HepG2 (cell line): ENCODE measurements around the gene BARX2.

Source experiments
- ATF7 ChIP-seq, 2 experiments: fragments of 450-650 bp in 1 of 2; sonication (generic) in 1 of 2; formaldehyde crosslinking in 1 of 2; IDR thresholded peaks; 2 replicates each; pipeline versions ENCODE4 v1.4.0 to v1.6.1; 2016 to 2020; ENCODE audit warnings: antibody characterized with exemption in 1 of 2, mild to moderate bottlenecking in 1 of 2, missing genetic modification reagents in 1 of 2
- CREB1 ChIP-seq, 2 experiments: fragments of 450-650 bp in 1 of 2; IDR thresholded peaks; 2 replicates each; pipeline ENCODE4 v1.6.1; 2016 to 2017; ENCODE audit warnings: control low read depth in 1 of 2, mild to moderate bottlenecking in 1 of 2, missing compliant biosample characterization in 1 of 2, missing genetic modification characterization in 1 of 2
- JUN ChIP-seq: sonication (generic); formaldehyde crosslinking; IDR thresholded peaks from 2 replicates; pipeline ENCODE4 v1.4.0; 2020; ENCODE audit warnings: mild to moderate bottlenecking, missing genetic modification reagents
- PHF5A ChIP-seq: IDR thresholded peaks from one replicate; pipeline ENCODE4 v1.6.1; 2018; ENCODE audit warnings: low read depth, missing genetic modification reagents; ENCODE audit not compliant: unreplicated experiment
- SAFB2 ChIP-seq: sonication (generic); formaldehyde crosslinking; IDR thresholded peaks from 2 replicates; pipeline ENCODE4 v1.5.1; 2020; ENCODE audit warnings: missing genetic modification reagents, low read depth, mild to moderate bottlenecking, borderline replicate concordance
- ZFP36 ChIP-seq: fragments of 150-350 bp; IDR thresholded peaks from 2 replicates; pipeline ENCODE4 v1.6.1; 2018; ENCODE audit warnings: borderline replicate concordance, low read length, low read depth; ENCODE audit not compliant: partially characterized antibody
- ZKSCAN8 ChIP-seq: IDR thresholded peaks from 2 replicates; pipeline ENCODE4 v1.6.1; 2016; ENCODE audit warnings: borderline replicate concordance, missing genetic modification reagents, missing compliant biosample characterization
- ZNF335 ChIP-seq: sonication (generic); formaldehyde crosslinking; IDR thresholded peaks from 2 replicates; pipeline ENCODE4 v1.4.0; 2020; ENCODE audit warnings: missing genetic modification reagents
- TF ChIP-seq, protein P1 (sequence below), 2 experiments: IDR thresholded peaks; 2 replicates each; pipeline ENCODE4 v1.6.1; 2011 to 2012; ENCODE audit warnings: low read length in 2 of 2, borderline replicate concordance in 1 of 2, low read depth in 1 of 2, mild to moderate bottlenecking in 1 of 2, moderate library complexity in 1 of 2
- TF ChIP-seq, protein P2 (sequence below): sonication (generic); formaldehyde crosslinking; IDR thresholded peaks from 2 replicates; pipeline ENCODE4 v1.4.0; 2020; ENCODE audit warnings: missing genetic modification reagents, low read depth, mild to moderate bottlenecking, borderline replicate concordance
- TF ChIP-seq, protein P3 (sequence below): sonication (generic); formaldehyde crosslinking; IDR thresholded peaks from 2 replicates; pipeline ENCODE4 v1.4.0; 2020; ENCODE audit warnings: missing genetic modification reagents
- TF ChIP-seq, protein P4 (sequence below): sonication (generic); formaldehyde crosslinking; IDR thresholded peaks from 2 replicates; pipeline ENCODE4 v1.5.0; 2020; ENCODE audit warnings: mild to moderate bottlenecking, missing genetic modification reagents, moderate library complexity

DNA sequence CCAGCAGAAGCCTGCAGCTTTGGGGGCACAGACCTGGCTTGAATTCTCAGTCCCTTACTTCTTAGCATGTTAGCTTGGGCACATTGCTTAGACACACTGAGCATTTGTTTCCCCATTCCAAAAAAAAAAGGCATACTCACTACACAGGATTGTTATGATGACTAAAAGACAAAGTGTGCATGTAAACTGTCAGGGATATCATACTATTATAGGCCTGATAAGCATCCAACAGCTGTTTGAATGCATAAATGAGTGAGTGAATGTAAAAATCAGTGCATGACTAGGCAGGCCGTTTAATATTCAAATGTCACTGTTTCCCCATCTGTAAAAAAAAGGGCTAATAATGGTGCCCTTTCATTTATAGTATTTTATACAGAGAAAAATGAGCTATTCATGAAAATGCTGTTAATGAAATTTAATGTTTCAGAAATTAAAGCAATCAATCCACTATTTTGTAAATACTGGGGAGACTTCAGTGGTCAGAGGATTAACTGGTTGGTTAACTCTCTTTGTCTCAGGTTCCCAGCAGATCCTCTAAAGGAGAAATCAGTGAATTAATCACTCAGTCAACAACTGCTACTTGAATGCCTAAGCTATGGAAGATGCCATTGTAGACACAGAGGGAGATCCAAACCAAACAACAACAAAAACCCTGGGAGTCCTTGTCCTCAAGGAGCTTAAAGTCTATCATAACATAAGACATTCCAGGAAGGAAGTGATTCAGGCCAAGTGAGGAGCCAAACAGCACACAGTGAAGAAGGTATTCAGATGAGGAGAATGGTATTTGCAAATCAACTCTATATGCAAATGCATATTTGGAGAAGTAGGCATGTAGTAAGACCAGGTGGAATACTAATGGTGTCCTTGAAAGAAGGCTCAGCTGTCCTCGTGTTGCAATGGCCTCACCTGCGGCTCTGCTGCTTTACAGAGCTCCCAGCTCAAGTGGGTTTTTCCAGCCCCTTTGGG is 26.8 kb downstream of the BARX2 start:
- TF ChIP-seq SAFB2 (CRISPR knock-in tag): no peak
- no peak for TF ChIP-seq CREB1 (IDR thresholded peaks at IDR 0.05)
- no peak for TF ChIP-seq CREB1 (CRISPR knock-in tag; IDR thresholded peaks at IDR 0.05)
- TF ChIP-seq, protein P1, sequence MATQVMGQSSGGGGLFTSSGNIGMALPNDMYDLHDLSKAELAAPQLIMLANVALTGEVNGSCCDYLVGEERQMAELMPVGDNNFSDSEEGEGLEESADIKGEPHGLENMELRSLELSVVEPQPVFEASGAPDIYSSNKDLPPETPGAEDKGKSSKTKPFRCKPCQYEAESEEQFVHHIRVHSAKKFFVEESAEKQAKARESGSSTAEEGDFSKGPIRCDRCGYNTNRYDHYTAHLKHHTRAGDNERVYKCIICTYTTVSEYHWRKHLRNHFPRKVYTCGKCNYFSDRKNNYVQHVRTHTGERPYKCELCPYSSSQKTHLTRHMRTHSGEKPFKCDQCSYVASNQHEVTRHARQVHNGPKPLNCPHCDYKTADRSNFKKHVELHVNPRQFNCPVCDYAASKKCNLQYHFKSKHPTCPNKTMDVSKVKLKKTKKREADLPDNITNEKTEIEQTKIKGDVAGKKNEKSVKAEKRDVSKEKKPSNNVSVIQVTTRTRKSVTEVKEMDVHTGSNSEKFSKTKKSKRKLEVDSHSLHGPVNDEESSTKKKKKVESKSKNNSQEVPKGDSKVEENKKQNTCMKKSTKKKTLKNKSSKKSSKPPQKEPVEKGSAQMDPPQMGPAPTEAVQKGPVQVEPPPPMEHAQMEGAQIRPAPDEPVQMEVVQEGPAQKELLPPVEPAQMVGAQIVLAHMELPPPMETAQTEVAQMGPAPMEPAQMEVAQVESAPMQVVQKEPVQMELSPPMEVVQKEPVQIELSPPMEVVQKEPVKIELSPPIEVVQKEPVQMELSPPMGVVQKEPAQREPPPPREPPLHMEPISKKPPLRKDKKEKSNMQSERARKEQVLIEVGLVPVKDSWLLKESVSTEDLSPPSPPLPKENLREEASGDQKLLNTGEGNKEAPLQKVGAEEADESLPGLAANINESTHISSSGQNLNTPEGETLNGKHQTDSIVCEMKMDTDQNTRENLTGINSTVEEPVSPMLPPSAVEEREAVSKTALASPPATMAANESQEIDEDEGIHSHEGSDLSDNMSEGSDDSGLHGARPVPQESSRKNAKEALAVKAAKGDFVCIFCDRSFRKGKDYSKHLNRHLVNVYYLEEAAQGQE (IDR thresholded peaks at IDR 0.05; ENCODE audit: borderline replicate concordance in 1 of 2, low read depth in 1 of 2, low read length in 2 of 2): no peak
- no peak for TF ChIP-seq JUN (CRISPR knock-in tag)
- TF ChIP-seq, protein P2, sequence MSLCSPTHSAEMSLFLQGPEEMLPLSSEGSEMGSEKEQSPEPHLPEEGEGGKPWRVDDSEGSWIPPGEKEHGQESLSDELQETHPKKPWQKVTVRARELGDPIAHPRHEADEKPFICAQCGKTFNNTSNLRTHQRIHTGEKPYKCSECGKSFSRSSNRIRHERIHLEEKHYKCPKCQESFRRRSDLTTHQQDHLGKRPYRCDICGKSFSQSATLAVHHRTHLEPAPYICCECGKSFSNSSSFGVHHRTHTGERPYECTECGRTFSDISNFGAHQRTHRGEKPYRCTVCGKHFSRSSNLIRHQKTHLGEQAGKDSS (CRISPR knock-in tag): no peak
- TF ChIP-seq ZNF335: no peak
- TF ChIP-seq, protein P3, sequence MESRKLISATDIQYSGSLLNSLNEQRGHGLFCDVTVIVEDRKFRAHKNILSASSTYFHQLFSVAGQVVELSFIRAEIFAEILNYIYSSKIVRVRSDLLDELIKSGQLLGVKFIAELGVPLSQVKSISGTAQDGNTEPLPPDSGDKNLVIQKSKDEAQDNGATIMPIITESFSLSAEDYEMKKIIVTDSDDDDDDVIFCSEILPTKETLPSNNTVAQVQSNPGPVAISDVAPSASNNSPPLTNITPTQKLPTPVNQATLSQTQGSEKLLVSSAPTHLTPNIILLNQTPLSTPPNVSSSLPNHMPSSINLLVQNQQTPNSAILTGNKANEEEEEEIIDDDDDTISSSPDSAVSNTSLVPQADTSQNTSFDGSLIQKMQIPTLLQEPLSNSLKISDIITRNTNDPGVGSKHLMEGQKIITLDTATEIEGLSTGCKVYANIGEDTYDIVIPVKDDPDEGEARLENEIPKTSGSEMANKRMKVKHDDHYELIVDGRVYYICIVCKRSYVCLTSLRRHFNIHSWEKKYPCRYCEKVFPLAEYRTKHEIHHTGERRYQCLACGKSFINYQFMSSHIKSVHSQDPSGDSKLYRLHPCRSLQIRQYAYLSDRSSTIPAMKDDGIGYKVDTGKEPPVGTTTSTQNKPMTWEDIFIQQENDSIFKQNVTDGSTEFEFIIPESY: no peak
- TF ChIP-seq ATF7 (IDR thresholded peaks at IDR 0.05): no peak
- TF ChIP-seq ATF7 (CRISPR knock-in tag; IDR thresholded peaks at IDR 0.05): no peak
- TF ChIP-seq ZFP36: no peak
- TF ChIP-seq, protein P4, sequence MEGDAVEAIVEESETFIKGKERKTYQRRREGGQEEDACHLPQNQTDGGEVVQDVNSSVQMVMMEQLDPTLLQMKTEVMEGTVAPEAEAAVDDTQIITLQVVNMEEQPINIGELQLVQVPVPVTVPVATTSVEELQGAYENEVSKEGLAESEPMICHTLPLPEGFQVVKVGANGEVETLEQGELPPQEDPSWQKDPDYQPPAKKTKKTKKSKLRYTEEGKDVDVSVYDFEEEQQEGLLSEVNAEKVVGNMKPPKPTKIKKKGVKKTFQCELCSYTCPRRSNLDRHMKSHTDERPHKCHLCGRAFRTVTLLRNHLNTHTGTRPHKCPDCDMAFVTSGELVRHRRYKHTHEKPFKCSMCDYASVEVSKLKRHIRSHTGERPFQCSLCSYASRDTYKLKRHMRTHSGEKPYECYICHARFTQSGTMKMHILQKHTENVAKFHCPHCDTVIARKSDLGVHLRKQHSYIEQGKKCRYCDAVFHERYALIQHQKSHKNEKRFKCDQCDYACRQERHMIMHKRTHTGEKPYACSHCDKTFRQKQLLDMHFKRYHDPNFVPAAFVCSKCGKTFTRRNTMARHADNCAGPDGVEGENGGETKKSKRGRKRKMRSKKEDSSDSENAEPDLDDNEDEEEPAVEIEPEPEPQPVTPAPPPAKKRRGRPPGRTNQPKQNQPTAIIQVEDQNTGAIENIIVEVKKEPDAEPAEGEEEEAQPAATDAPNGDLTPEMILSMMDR: no peak
- TF ChIP-seq PHF5A (CRISPR knock-in tag): no peak
- TF ChIP-seq ZKSCAN8 (CRISPR knock-in tag): no peak
